GM11168 (cell line): ENCODE results near the gene TUBA1B.
"Not testable (repeated sequence)": the region's sequence is repeated elsewhere in the genome, so short reads cannot be mapped to it uniquely, and the experiment has no call there.

Experiments
- in situ Hi-C: fragments of 300-500 bp; cut with MboI; formaldehyde crosslinking; loops from one replicate; pipeline ENCODE4 v1.12.0; 2022; ENCODE audit warnings: low sequenced_read_pairs; ENCODE audit not compliant: unreplicated experiment

The TUBA1B gene

DNA sequence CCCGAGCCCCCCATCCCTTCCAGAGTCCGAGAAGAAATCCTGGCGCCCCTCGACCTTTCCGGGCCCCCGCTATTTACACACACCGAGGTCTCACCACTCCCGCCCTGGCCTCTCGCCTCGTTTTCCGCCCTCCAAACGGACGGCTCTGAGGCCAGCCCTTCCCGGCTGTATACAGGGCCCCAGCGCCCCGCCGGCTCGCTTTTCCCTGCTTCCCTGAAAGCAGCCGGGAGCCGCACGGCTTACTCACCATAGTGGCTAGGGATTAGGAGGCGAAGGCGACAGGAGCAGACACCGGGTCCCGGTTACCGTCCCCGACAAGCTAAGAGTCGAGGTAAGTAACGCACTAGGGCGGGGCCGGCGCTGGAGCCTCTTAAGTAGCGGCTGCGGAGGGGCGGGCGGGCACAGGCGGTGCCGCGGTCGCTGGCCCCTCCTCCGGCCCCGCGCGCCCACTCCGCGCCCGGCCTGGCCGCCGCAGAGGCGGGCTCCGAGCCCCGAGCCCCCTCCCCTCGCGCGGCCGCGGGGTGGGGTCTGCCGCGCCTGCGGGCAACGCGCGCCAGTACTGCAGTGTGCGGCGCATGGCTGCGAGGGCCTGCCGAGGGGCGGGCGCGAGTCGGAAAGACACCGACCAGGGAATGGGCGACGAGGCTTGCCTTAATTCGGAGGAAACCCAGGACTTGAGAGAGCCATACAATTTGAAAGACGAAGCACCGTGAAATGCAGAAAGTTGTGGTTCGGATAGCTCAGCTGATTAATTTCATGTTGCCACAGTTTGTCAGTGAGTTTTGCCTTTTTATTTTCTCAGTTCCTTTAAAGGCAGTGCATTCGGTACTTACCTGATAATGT, at the start of gene TUBA1B:
Gene TUBA1B (minus strand): TSS at position 345 of the 843 bp plus-strand sequence. CDS start 95 bp downstream, at position 250.
- in situ Hi-C loops, result no loop called here

DNA sequence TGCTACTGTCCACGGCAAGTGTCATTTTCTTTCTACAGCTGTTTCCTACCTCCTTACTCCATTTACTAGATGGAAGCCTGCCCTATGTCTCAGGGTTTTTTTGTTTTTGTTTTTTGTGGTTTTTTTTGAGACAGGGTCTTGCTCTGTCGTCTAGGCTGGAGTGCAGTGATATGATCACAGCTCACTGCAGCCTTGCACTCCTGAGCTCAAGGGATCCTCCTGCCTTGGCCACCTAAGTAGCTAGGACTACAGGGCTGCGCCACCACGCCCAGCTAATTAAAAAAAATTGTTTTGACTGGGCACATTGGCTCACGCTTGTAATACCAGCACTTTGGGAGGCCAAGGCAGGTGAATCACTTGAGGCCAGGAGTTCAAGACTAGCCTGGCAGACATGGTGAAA, 43.0 kb upstream of the TUBA1B start:
- in situ Hi-C loops, result no loop called here

DNA sequence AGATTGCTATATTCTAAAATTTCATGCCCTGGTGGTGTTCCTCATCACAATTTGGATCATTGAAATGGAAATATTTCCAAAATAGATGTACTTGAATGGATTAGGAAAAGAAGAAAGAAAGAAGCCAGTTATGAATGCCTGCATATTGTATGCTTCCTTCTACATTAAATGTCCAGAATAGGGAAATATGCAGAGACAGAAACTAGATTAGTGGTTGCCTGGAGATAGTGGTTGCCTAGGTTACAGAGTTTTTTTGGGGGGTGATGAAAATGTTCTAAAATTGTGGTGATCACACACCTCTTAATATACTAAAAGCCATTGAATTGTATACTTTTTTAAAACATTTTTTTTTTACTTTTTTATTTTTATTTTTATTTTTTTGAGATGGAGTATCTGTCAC, 39.7 kb upstream of the TUBA1B start:
- in situ Hi-C loops, result no loop called here

DNA sequence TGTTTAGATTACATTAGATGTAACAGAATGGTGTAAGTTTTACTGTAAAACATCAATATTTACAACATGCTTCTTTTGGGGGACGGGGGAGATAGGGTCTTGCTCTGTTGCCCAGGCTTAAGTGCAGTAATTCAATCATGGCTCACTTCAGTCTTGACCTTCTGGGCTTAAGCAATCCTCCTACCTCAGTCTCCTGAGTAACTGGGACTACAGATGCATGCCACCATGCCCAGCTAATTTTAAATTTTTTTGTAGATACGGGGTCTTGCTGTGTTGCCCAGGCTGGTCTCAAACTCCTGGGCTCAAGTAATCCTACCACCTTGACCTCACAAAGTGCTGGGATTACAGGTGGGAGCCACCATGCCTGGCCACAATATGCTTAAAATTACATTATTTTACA, 33.9 kb upstream of the TUBA1B start:
- in situ Hi-C loops, result no loop called here

DNA sequence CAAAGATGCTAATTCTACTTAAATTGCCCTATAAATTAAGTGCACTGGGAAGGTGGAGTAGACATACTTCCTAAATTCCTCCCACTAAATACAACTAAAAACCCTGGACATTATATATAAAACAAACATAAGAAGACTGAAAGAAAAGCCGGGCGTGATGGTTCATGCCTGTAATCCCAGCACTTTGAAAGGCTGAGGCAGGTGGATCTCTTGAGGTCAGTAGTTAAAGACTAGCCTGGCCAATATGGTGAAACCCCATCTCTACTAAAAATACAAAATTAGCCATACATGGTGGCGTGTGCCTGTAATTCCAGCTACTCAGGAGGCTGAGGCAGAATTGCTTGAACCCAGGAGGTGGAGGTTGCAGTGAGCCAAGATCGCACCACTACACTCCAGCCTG, 30.7 kb upstream of the TUBA1B start:
- in situ Hi-C loops, result not testable (repeated sequence)

DNA sequence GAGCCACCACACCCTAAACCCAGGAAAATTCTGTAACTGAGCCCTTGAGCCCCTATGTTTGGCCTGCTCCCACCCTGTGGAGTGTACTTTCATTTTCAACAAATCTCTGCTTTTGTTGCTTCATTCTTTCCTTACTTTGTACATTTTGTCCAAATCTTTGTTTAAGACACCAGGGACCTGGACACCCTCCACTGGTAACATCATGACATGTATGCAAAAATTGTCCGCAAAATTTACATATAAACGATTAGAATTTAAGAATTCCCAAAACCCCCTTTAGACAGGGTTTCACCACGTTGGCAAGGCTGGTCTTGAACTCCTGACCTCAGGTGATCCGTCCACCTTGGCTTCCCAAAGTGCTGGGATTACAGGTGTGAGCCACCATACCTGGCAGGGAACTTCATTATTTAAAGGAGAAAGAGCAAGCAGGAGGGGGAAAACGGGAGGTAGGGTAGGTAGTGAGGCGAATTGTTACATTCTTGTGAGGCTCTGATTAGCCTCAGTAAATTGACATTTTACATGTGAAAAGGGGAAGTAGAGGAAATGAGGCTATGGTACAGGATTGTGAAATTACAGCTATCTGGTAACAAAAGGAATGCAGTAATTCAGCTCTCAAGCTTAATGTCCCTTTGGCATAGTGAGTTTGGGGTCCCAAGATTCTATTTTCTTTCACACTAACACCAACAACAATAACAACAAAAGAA, 30.0 kb upstream of the TUBA1B start:
- in situ Hi-C loops, result no loop called here

DNA sequence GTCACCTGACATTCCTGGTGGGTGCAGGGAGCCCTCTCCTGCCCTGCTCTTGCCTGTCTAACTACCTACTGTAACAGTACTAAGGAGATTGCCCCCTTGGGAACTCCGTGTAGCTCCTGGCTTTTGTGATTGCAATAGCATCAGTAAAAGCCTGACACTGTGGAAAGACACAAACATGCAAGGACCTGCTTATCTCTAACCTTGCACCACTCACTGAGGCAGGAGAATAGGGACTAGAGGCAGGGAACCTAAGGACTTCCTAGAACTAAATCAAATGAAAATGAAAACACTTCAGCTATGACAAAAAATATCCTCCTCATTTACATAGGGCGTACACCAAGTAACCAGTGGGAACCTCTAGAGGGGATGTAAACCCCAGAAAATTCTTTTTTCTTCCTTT, 29.2 kb upstream of the TUBA1B start:
- in situ Hi-C loops, result no loop called here

DNA sequence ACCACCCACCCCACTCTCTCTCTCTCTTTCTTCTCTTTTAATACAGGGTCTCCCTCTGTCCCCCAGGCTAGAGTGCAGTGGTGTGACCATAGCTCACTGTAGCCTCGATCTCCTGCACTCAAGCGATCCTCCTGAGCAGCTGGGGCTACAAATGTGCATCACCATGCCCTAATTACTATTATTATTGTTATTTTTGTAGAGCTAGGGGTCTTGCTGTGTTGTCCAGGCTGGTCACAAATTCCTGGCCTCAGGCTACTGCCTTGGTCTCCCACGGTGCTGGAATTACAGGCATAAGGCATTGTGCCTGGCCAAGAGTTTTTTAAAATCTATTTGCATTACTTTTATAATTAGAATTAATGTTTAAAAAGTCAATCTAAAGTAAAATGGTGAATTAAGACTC, 23.0 kb upstream of the TUBA1B start:
- in situ Hi-C loops, result no loop called here

DNA sequence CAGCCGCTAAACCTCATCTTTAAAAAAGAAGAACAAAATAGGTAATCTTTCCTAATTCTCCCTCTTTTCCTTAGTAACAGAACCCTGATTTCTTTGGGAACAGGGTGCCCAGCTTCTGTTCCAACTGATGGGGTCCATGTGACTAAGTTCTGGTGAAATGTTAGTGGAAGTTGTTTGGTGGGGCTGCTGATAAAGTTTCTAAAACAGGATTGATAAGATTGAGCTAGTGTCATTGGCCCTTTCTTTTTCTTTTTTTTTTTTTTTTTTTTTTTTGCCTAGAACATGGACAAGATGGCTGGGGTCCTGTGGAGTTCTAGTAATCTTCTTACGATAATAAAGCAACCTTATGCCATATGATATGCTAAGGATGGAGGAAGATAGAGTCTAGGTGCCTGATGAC, 16.2 kb upstream of the TUBA1B start:
- in situ Hi-C loops, result no loop called here

DNA sequence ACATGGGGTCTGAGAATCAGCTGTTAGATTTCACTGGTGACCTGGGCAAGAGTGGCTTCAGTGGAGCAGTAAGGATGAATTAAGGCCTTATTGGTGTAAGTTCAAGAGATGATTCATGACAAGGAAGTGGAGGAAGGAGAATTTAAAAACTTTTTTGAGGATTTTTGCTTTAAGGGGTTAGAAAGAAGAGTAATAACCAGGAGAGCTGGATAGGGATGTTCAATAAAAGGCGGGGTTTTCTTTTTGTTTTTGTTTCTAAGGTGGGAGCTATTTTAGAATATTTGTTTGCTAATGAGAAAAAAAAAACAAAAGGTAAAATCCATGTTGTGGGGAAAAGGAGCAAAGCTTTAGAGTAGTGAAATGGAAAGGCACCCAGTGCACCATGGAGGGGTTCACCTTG, 15.2 kb upstream of the TUBA1B start:
- in situ Hi-C loops, result no loop called here

DNA sequence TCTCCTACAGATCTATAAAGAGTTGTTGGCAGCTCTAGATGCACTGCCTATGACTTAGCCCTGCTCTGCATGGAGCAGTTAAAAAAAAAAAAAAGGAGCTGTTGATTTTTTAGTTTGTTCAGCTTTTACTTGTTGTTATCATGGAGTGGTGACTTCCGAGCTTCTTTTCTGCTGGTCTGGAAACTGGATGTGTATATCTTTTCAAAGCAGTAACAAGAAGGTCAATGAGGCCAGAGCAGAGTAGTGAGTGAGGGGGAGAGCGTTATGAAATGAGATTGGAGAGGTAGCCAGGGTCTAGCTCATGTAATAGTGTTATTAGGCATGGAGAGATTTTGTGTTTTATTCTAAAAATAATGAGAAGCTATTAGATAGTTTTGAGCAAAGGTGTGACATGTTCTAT, 13.2 kb upstream of the TUBA1B start:
- in situ Hi-C loops, result no loop called here

DNA sequence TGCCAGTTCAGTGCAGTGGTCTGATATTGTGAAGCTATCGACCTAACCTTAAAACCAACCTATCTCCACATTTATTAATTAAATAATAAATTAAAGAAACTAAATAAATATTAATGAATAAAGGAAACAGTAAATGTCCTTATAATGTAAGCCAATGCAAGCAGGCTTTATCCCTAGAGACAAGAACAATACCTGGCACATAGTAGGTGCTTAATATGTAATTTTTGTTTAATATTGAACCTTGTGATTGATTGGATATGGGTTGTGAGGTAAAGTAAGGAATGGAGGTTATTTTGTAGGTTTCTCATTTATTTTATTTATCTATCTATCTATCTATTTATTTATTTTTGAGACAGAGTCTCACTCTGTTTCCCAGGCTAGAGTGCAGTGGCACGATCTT, 7.8 kb upstream of the TUBA1B start:
- in situ Hi-C loops, result no loop called here

DNA sequence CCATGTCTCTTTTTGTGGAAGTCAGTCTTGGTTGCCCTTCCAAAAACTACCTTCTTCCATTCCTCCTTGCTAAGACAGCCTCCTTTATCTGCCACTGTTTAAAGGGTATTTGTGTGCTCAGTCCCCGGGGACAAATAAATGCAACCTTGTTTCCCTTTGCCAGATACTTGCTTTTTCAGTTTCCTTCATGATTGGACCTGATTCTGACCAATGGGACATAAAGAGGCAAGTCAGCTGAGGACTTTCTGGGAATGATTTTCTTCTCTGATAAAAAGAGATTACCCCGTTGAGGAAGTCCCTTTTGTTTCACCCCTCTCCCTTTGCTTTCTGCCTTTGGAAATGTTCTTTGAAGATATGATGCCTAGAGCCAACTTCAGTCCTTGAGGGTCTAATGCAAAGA, 7.4 kb upstream of the TUBA1B start:
- in situ Hi-C loops, result no loop called here

DNA sequence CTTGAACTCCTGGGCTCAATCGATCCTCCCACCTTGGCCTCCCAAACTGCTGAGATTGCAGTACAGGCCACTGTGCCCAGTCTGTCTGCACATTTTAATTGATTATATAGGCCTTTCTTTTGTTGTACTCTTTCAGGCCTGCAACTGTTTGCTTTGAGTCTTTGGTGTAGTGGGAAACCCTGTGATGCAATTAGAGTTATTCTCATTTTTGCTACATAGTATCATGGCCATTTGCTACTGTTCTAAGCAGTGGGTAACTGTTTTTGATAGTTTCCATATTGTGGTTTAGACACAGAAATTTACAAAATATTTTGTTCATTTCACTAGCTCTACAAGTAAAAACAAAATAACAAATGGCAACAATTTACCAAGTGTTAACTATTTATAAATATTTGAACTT, 6.3 kb upstream of the TUBA1B start:
- in situ Hi-C loops, result no loop called here

DNA sequence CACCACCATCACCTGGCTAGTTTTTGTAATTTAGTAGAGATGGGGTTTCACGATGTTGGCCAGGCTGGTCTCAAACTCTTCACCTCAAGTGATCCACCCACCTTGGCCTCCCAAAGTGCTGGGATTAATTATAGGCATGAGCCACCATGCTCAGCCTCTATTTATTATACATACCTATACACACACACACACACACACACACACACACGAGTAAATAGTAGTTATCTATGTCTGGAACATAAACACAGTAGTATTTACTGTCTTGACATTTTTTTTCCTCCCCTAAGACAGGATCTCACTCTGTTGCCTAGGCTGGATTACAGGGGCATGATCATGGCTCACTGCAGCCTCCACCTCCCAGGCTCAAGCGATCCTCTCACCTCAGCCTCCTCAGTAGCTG, 5.8 kb upstream of the TUBA1B start:
- in situ Hi-C loops, result not testable (repeated sequence)

DNA sequence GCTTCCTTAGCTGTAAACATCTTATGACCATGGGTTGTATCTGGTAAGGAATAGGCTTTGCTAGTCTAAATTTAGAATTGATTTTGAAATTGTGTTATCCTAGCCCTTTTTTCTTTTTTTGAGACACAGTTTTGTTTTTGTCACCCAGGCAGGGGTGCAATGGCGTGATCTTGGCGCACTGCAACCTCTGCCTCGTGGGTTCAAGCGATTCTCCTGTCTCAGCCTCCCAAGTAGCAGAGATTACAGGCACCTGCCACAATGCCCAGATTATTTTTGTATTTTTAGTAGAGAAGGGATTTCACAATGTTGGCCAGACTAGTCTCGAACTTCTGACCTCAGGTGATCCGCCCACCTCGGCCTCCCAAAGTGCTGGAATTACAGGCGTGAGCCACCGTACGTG, 2.4 kb upstream of the TUBA1B start:
- in situ Hi-C loops, result no loop called here

DNA sequence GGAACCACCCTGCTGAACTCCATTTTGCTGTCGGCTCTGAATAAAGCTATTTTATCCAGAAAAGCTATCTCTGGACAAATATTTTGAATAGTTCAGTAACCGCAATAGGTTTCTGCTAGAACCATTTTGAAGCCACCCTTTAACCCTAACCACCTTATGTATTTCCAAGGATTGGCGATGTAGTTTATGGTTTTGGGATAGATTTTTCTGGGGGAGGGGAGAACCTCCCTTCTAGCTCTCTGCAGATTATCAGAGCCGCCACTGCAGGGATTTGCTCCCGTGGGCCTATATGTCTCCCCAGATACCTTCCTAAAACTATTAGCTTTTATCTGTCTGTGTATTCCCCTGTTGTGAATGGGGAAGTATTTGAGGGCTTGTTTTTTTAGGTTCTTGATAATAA, 1.8 kb upstream of the TUBA1B start:
- in situ Hi-C loops, result no loop called here

DNA sequence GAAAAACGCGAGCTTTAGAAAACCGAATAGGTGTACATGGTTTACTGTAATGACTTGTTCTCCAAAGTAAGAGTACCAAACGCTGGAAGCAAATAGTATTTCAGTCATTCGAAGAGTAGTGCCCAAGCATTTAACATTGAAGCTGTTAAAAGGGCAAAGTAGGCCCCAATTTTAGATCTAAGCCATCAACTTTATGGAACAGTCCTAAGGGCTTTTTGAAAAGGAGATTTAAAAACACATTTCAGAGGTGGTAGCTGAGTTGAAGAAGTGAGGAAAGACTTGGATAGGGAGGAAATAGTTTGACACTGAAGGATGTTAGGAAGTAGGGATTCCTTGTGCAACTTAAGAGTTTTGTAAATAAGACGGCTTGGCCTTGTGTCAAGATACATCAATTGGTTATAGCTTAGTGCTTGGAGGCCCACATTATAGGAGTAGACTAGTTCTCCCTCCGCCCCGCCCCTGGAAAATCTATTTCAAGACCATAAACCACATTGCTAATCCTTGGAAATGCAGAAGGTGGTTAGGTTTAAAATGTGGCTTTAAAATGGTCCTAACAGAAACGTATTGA, 783 bp upstream of the TUBA1B start:
- in situ Hi-C loops, result no loop called here

DNA sequence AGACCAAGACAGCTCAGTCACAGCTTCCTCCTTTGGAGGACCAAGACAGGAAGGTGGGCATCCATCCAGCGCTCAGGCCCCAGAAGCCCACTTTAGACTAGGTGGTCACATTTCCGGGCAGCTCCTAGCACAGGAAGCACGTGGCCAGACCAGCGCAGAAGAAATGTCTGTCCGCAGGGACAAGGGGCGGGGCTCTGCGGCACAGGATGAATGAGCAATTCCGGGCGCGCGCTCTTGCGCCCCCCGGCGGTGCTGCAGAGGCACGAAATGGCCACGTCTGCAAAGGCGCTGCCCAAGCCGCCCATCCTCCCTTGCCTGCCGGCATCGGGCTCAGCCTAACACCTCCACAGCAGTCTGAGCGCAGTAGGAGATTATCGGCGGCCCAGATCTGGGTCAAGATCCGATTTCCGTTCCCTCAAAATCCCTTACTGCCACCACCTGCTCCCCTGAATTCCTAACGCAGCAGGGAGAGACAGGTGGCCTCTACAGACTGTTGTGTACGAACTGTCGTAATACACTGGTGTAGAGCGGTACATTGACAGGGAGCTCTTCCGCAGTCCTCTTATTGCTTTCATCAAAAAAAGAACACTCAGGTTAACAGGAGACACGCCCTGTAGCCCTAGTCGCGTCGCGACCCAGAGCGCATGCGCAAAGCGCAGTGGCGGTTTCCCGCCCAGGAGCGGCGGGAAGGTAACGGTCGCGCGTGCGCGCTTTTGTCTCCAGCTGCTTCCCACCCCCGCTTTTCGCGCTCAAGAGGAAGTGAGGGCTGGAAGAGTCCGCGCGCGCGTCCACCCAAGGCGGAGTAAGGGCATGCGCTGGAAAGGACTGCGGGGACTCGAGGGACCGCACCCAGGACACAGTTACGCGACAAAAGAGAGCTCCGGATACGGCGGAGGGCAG, 794 bp downstream of the TUBA1B start:
- in situ Hi-C loops, result no loop called here

DNA sequence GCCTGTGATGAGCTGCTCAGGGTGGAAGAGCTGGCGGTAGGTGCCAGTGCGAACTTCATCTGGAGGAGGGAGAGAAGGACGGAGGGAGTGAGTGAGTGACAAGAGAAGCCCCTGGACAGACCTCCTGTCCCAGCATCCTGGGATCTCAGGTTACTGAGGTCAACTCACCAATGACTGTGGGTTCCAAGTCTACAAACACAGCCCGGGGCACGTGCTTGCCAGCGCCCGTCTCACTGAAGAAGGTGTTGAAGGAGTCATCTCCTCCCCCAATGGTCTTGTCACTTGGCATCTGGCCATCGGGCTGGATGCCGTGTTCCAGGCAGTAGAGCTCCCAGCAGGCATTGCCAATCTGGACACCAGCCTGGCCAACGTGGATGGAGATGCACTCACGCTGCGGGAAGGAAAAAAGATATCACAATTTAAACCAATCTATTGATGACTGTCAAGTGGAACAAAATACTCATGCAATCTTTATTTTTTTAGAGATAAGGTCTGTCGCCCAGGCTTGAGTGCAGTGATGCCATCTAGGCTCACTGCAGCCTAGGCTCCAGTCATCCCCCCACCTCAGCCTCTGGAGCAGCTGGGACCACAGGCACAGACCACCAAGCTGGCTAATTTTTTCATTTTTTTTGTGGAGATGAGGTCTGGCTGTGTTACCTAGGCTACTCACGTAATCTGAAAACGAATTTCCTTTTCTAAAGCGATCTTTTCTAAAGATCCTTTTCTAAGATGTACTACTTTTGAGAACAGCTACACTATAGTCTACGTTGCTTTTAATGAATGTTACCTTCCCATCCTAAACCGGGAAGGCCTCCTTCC, 1.7 kb downstream of the TUBA1B start:
- in situ Hi-C loops, result no loop called here
